ENCODE measurements around the gene SNTN.

SNTN gene

GRCh38 chr3:63652066-63652725, at the start of gene SNTN:
SNTN (plus strand) TSS chr3:63652675; CDS start chr3:63652688, 13 bp downstream.
- TF ChIP-seq CTCF (IDR thresholded peaks at IDR 0.05; ENCODE audit: low read depth, low read length, missing control alignments), result no peak
- no peak for DNase-seq (ENCODE audit: low read depth)
- H3K4me3 ChIP-seq (ENCODE audit: low read depth, low read length), result no peak within 1 kb of the TSS

GRCh38 chr3:63607716-63608115, 44.8 kb upstream of the SNTN start:
- TF ChIP-seq CTCF (IDR thresholded peaks at IDR 0.05; ENCODE audit: low read depth, low read length, missing control alignments), result no peak

GRCh38 chr3:63609408-63609807, 43.1 kb upstream of the SNTN start:
- TF ChIP-seq CTCF (IDR thresholded peaks at IDR 0.05; ENCODE audit: low read depth, low read length, missing control alignments), result no peak
- DNase-seq (ENCODE audit: low read depth), result no peak
- no peak overlapping the region for H3K4me3 ChIP-seq (ENCODE audit: low read depth, low read length)

More at GRCh38 chr3:63607716-63608115, 44.8 kb upstream of the SNTN start:
- no peak for DNase-seq (ENCODE audit: low read depth)
- no peak overlapping the region for H3K4me3 ChIP-seq (ENCODE audit: low read depth, low read length)

- no peak for DNase-seq (ENCODE audit: low read depth)
- TF ChIP-seq CTCF (IDR thresholded peaks at IDR 0.05; ENCODE audit: low read depth, low read length, missing control alignments), result no peak
- H3K4me3 ChIP-seq (ENCODE audit: low read depth, low read length), result no peak overlapping the region
Observed at GRCh38 chr3:63609834-63610233, 42.6 kb upstream of the SNTN start.

GRCh38 chr3:63611382-63611781, 41.1 kb upstream of the SNTN start:
- no peak overlapping the region for H3K4me3 ChIP-seq (ENCODE audit: low read depth, low read length)
- no peak for DNase-seq (ENCODE audit: low read depth)
- TF ChIP-seq CTCF (IDR thresholded peaks at IDR 0.05; ENCODE audit: low read depth, low read length, missing control alignments), result no peak

GRCh38 chr3:63613561-63613960, 38.9 kb upstream of the SNTN start:
- TF ChIP-seq CTCF (IDR thresholded peaks at IDR 0.05; ENCODE audit: low read depth, low read length, missing control alignments), result no peak
- H3K4me3 ChIP-seq (ENCODE audit: low read depth, low read length), result no peak overlapping the region
- DNase-seq (ENCODE audit: low read depth), result no peak

GRCh38 chr3:63617391-63617790, 35.1 kb upstream of the SNTN start:
- TF ChIP-seq CTCF (IDR thresholded peaks at IDR 0.05; ENCODE audit: low read depth, low read length, missing control alignments), result no peak
- no peak overlapping the region for H3K4me3 ChIP-seq (ENCODE audit: low read depth, low read length)
- DNase-seq (ENCODE audit: low read depth), result no peak

Data from GM12864 (cell line).